Renal cortical epithelial cell (primary cell): Measurements from ENCODE around the gene P2RY10. TPM values are rescaled to one million over a fixed set of nuclear protein-coding genes. Genes with fewer than 3 reads are reported as not detected.
"Not testable (repeated sequence)": the region's sequence is repeated elsewhere in the genome, so short reads cannot be mapped to it uniquely, and the experiment has no call there.

Experiments
- DNase-seq: peaks from one replicate; pipeline ENCODE4 v3.0.0-alpha.2; 2011; ENCODE audit warnings: low read depth
- total RNA-seq: library from RNA; depleted of rRNA; stranded (reverse); fragments of >200 nt; gene quantifications from 2 replicates; pipeline ENCODE4 v1.2.3, GENCODE V29; 2014

Gene P2RY10, protein sequence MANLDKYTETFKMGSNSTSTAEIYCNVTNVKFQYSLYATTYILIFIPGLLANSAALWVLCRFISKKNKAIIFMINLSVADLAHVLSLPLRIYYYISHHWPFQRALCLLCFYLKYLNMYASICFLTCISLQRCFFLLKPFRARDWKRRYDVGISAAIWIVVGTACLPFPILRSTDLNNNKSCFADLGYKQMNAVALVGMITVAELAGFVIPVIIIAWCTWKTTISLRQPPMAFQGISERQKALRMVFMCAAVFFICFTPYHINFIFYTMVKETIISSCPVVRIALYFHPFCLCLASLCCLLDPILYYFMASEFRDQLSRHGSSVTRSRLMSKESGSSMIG
- not detected in 2 replicates for total RNA-seq

- DNase-seq = no peak
Observed at GRCh38 chrX:78945186-78945912, at the start of gene P2RY10. Gene P2RY10 (plus strand): TSS chrX:78945391. CDS start chrX:78960521, 15,130 bp downstream.

DNA sequence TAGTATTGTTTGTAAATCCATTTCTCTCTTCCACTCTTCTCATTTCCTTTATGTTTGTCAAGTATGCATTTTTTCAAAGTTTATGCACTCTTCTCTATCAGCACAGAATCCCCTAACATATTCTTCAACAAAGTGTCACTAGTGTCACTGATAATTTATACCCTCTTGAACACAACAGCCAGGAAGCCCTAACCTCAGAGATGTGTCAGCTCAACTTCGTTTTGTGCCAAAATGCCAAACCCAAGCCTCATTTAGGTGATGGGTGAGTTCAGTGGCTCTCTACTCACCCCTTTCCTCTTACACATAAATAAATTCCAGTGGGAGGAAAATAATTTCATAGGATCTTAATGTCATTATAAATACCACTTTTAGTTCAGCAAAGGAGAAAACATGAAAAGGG lies 22.4 kb upstream of the P2RY10 start:
- no peak for DNase-seq

- no peak for DNase-seq
Observed at GRCh38 chrX:78923198-78924015, 21.8 kb upstream of the P2RY10 start.

DNA sequence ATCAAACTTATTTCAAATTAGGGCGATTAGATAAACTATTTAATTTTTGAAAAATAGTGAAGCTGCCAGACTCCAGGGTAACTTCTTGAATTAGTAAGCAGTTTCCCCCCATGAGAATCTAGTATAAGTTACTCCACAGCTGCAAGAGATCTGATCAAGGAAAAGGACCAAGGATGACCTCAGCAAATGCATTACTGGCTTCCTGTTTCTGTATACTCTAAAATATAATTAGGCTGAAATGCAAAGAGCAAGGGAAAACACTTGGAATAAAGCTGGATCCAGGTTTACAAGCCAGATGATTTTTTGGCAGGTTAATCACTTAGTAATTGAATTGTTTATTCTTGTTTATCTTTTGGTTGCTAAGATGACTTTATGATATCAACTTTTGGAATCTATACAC lies 13.4 kb upstream of the P2RY10 start:
- DNase-seq = no peak

DNA sequence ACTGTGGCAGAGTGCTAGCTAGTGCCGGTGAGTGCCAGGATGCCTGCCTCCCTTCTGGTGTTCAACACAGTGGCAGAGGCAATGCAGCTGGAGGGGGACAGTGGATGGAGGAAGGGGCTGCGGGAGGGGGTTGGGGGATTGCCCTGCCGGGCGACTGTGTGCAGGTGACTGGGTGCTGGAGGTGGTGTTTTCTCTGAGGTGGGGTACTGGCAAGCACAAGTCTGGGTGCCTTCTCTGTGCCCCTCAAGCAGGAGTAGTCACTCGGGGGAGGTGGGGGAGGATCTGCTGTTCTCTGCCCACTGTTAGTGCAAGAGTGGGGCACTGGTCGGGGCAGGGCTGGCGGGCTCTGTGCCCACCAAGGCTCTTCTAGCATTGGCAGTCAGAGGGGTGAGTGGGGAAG lies 10.3 kb upstream of the P2RY10 start:
- no peak for DNase-seq

DNA sequence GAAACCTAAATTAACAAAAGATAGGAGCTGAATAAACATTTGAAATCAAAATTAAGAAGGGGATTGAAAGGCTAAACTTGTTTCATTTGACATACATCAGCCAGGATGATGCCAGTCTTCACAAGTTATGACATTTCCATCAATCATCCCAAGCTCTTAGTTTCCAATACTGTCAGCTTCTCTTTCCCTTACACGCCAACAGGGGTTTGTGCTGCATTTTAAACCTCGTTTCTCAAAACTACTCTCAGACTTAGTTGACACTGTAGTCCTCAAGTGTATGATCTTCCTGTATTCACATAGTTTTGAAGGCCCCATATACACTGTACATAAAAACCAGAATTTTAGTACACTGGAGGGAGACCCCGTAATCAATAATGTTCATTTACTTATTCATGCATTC lies 840 bp upstream of the P2RY10 start:
- DNase-seq = no peak

DNA sequence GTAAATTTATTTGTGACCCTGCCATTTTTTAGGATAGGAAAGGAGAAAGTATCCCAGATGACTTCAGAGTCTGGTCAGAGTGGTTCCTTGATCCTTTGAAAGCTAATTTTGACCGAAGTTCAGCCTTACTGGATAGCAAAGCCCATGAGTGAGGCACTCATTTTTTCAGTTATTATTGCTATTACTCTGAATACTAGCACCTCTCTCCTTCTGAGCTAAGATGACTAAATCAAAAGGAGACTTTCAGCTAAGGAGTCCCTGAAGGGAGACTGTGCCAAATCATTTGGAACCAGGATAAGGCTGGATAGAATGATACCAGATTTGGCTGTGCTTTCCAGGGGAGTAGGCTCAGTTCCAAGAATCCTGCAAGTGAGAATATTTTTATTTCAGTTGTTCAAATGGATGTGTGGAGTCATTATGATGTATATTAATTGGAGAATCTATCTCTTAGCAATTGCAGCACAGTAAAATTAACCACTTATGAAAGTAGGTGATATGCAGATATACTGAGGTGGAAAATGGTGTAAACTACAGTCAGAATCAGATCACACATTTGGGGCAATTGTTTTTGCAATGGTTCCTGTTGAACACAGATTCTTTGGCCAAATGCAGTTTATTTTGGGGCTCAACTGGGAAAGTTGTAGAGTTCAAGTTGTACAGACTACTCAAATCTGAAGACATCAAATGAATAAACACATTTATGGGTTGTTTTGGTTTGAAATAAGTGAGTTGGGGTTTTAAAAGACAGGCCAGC lies 1.2 kb downstream of the P2RY10 start:
- DNase-seq = no peak

DNA sequence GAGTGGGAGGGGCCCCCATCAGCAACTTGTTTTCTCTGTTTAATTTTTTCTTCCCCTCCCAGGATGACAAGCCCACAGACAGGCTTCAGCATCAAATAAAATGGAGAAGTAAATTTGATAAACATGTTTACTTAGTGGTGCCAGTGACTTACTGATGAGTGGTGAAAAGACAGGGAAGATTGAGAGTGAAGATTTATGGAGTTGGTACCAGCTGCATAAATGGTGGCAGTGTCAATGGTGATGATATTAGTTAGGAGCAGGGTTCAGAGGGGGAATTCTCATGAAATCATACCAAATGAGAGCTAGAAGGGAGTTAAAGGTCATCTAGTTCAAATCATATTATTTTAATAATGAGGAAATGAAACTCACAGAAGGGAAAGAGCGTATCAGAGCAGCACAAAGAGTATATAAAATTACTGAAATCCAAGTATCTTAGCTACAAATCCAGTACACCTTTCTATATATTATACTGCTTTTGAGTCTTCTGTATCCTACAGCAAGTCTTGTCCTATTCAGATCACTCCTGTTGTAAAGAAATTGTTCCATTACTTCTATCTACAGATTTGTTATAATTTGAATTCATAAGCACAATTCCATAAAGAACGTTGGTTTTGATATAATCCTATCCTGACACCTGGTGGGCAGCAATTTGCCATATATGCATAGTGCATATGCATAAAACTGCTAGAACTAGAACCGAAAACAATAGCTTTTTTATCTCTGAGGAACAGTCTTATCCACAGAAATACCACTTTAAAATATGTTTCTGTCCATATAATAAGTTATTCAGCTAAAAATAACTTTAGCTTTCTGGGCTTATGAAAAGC lies 5.0 kb downstream of the P2RY10 start:
- DNase-seq = no peak

DNA sequence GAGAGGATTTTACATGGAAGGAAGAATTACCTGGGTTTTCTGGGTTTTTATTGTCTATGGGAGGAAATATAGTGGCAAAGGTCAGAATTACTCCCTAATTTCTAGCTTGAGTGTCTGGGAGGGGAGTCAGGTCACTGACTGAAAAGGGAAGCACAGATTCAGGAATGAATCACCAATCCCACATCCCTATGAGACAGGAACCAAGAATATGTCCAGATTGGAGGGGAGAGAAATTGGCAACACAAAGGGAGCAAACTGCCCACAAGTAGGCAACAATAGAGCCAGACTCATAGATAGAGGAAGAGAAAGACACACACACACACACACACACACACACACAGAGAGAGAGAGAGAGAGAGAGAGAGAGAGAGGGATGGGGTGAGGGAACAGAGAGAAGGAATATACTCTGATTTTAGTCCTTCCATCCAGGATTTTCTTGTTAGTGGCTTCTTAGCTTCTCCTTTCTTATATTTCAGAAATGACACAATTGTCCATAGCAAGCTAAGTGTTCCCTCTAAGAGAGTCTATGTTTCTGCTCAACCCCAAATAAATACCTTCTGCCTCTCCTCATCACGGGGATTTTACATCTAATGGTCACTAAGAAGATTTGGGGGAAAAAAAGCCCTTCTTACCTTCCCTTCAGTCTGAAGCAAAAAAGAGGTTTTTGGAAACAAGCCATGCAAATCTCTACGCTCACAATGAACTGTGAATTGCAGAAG lies 12.0 kb downstream of the P2RY10 start:
- DNase-seq = no peak

GRCh38 chrX:78957768-78958130 lies 12.6 kb downstream of the P2RY10 start:
- DNase-seq = no peak

DNA sequence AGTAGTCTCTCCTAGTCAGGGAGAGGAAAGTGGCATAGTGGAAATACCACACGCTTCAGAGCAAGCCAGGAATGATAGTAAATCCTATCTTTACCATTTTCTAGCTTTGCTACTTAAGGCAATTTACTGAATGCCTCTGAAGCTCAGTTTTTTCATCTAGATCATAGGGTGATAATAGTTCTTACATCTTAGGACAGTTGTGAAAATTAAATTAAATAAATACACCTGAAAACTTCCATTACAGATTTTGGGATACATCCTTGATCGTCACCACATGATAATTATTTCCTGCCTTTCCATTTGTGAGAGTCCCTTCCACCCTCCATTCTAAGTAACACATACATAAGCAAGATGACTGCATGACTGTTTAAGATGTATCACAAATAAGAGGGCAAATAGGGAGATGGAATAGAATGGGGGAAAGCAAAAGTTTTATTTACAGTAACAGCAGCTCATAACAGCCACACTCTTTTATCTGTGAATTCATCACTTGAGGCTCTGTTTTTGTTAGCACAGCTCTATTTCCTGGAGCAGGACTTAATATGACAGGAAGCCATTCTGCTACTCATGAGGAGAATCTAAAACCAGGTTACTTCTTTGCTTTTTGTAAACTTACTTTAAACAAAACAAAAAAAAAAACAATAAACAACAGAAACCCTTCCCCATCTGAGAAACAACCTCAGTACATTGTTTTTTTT lies 13.4 kb downstream of the P2RY10 start:
- no peak for DNase-seq

GRCh38 chrX:78960888-78961287 lies 15.7 kb downstream of the P2RY10 start:
- no peak for DNase-seq

DNA sequence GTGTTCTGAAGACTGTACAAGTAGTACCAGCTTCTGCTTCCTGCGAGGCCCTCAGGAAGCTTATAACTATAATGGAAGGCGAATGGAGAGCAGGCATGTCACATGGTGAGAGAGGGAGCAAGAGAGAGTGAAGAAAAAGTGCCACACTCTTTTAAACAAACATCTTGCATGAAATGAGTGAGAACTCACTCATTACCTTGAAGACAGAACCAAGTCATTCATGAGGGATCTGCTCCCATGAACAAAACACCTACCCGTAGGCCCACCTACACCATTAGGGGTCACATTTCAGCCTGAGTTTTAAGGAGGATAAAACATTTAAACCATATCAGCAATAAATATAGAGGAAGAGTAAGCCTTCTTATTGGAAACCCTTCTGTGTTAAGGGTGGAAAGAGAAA lies 19.4 kb downstream of the P2RY10 start:
- DNase-seq = no peak

DNA sequence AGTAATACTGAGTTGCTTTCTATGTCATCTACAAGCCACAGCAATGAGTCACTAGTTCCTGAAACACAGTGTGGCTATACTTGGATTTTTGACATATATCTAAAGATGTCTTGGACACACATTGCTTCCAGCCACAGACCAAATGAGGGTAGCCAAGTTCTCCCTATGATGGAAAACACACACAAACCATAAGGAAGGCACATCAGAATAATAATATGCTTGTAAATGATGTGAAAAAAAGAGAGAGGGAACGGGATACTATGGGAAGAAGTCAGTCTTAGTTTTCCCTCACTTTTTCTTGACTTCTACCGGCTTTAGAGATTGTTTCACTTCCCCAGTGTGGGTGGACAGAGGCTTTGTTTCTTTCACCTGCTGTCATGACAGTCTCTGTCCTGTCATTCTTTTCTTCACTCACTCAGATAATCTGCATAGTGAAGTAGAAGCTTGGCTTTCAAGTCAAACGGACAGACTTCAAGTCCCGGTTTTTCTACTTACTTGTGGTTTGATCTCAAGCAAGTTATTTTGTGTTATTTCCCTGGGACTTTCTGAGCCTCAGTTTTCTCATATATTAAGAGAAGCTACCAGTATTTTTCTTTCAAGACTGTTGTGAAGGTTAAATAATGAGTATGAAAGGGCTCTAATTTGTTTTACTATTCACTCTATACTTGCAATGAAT lies 34.7 kb downstream of the P2RY10 start:
- no peak for DNase-seq

GRCh38 chrX:78989349-78989748 lies 44.2 kb downstream of the P2RY10 start:
- DNase-seq = no peak

- no peak for DNase-seq
Observed at GRCh38 chrX:78997870-78998558, 52.8 kb downstream of the P2RY10 start.

DNA sequence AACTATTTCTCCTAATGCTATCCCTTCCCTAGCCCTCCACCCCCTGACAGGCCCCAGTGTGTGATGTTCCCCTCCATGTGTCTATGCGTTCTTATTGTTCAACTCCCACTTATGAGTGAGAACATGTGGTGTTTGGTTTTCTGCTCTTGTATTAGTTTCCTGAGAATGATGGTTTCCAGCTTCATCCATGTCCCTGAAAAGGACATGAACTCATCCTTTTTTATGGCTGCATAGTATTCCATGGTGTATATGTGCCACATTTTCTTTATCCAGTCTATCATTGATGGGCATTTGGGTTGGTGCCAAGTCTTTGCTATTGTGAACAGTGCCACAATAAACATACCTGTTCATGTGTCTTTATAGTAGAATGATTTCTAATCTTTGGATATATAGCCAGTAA lies 62.3 kb downstream of the P2RY10 start:
- not testable (repeated sequence) for DNase-seq
